A549 (cell line): ENCODE results near the gene KIF21A. TPM values are rescaled to one million over a fixed set of nuclear protein-coding genes. Genes with fewer than 3 reads are reported as not detected.

Experiments used
- ATAC-seq, 2 experiments: fragments of 200-7000 bp in 1 of 2; fragments of >200 bp in 1 of 2; cut with Nextera tagmentation in 1 of 2; cut with Tn5 transposase in 1 of 2; 3 replicates each; pipeline versions ENCODE4 v1.8.0 to v1.9.1; 2018 to 2020; ENCODE audit warnings: mild to moderate bottlenecking in 1 of 2, moderate library complexity in 1 of 2
- CTCF ChIA-PET: fragments of 300-600 bp; sonication (Branson Sonifier 250); formaldehyde crosslinking; extraction: SDS; loops from one replicate; lab custom pipeline; 2021; ENCODE audit warnings: antibody characterized with exemption, inconsistent platforms; lab: Yijun Ruan, JAX
- POLR2A ChIA-PET: fragments of 350-600 bp; formaldehyde crosslinking; extraction: SDS; loops from one replicate; lab custom pipeline; 2021; ENCODE audit warnings: antibody characterized with exemption, inconsistent platforms; lab: Yijun Ruan, JAX
- DNase-seq, 2 experiments: peaks; one replicate each; pipeline versions ENCODE4 v3.0.0 to v3.0.0-alpha.2; 2011 to 2016; ENCODE audit warnings: low read depth in 1 of 2, low spot score in 1 of 2
- FAIRE-seq: peaks from 2 replicates; lab custom pipeline; 2011; peaks lifted over from hg19 to GRCh38; lab: Jason Lieb, UNC
- H3K27ac ChIP-seq, 2 experiments: fragments of >200 bp; sonication (Bioruptor Twin); formaldehyde crosslinking; 3 replicates each; pipeline ENCODE4 v1.5.1; 2016 to 2017
- H3K4me1 ChIP-seq: fragments of >200 bp; sonication (Bioruptor Twin); formaldehyde crosslinking; 3 replicates; pipeline ENCODE4 v1.6.1; 2016
- H3K4me2 ChIP-seq: fragments of >200 bp; sonication (Bioruptor Twin); formaldehyde crosslinking; 3 replicates; pipeline ENCODE4 v1.6.1; 2016
- H3K4me3 ChIP-seq: fragments of >200 bp; sonication (Bioruptor Twin); formaldehyde crosslinking; 3 replicates; pipeline ENCODE4 v1.5.1; 2016
- H3K9me3 ChIP-seq: fragments of >200 bp; sonication (Bioruptor Twin); formaldehyde crosslinking; 3 replicates; pipeline ENCODE4 v1.6.1; 2016
- CBX2 ChIP-seq: fragments of 200-600 bp; sonication (generic); IDR thresholded peaks from 2 replicates; pipeline ENCODE4 v1.6.1; 2016; ENCODE audit warnings: low read depth, mild to moderate bottlenecking, borderline replicate concordance
- CEBPB ChIP-seq, 2 experiments: fragments of >200 bp in 1 of 2; sonication (Bioruptor Twin) in 1 of 2; formaldehyde crosslinking in 1 of 2; IDR thresholded peaks; 2 replicates each; pipeline ENCODE4 v1.6.1; 2012 to 2016
- CHD4 ChIP-seq: fragments of 200-600 bp; sonication (generic); IDR thresholded peaks from 2 replicates; pipeline ENCODE4 v1.6.1; 2016; ENCODE audit warnings: antibody characterized with exemption, mild to moderate bottlenecking, borderline replicate concordance
- CTCF ChIP-seq: fragments of >200 bp; sonication (Bioruptor Twin); formaldehyde crosslinking; IDR thresholded peaks from 3 replicates; pipeline ENCODE4 v1.5.1; 2016
- EHF ChIP-seq: fragments of 250-450 bp; sonication (Bioruptor Pico); IDR thresholded peaks from 2 replicates; pipeline ENCODE4 v1.5.0; 2020; ENCODE audit warnings: mild to moderate bottlenecking
- EHMT2 ChIP-seq: fragments of 200-600 bp; sonication (generic); IDR thresholded peaks from 2 replicates; pipeline ENCODE4 v1.6.1; 2016; ENCODE audit warnings: antibody characterized with exemption, low read depth, mild to moderate bottlenecking, moderate library complexity
- FOSB ChIP-seq: fragments of 250-450 bp; sonication (Bioruptor Pico); IDR thresholded peaks from 2 replicates; pipeline ENCODE4 v1.5.0; 2020; ENCODE audit warnings: mild to moderate bottlenecking, moderate library complexity
- FOSL2 ChIP-seq, 2 experiments: fragments of 450-650 bp in 1 of 2; fragments of >200 bp in 1 of 2; sonication (Bioruptor Twin) in 1 of 2; formaldehyde crosslinking; IDR thresholded peaks; 2 replicates each; pipeline versions ENCODE4 v1.5.0 to v1.6.1; 2016 to 2020; ENCODE audit warnings: mild to moderate bottlenecking in 1 of 2, moderate library complexity in 1 of 2
- HDAC2 ChIP-seq: fragments of 200-600 bp; sonication (generic); IDR thresholded peaks from 2 replicates; pipeline ENCODE4 v1.6.1; 2016
- HES2 ChIP-seq: fragments of >200 bp; sonication (Bioruptor Twin); formaldehyde crosslinking; IDR thresholded peaks from 2 replicates; pipeline ENCODE4 v1.6.1; 2016
- HMGXB4 ChIP-seq: fragments of 250-450 bp; sonication (Bioruptor Pico); IDR thresholded peaks from 2 replicates; pipeline ENCODE4 v1.5.0; 2021; ENCODE audit warnings: mild to moderate bottlenecking, moderate library complexity, borderline replicate concordance
- HOXB13 ChIP-seq: fragments of 250-450 bp; sonication (Bioruptor Pico); IDR thresholded peaks from 2 replicates; pipeline ENCODE4 v1.5.0; 2020; ENCODE audit warnings: low read depth, mild to moderate bottlenecking, moderate library complexity
- HOXB5 ChIP-seq: fragments of 250-450 bp; sonication (Bioruptor Pico); IDR thresholded peaks from 2 replicates; pipeline ENCODE4 v1.5.0; 2020; ENCODE audit warnings: mild to moderate bottlenecking, moderate library complexity
- KDM5A ChIP-seq: fragments of 200-600 bp; sonication (generic); IDR thresholded peaks from 2 replicates; pipeline ENCODE4 v1.6.1; 2016; ENCODE audit warnings: antibody characterized with exemption, mild to moderate bottlenecking
- MAZ ChIP-seq: fragments of 150-350 bp; IDR thresholded peaks from 2 replicates; pipeline ENCODE4 v1.6.1; 2014; ENCODE audit warnings: antibody characterized with exemption, low read depth, low read length, borderline replicate concordance
- PBX3 ChIP-seq: IDR thresholded peaks from 2 replicates; pipeline ENCODE4 v1.6.1; 2012
- POLR2A ChIP-seq: IDR thresholded peaks from 2 replicates; pipeline ENCODE4 v1.6.1; 2012; ENCODE audit warnings: mild to moderate bottlenecking, low read length
- SREBF2 ChIP-seq: fragments of 450-650 bp; IDR thresholded peaks from 2 replicates; pipeline ENCODE4 v1.6.1; 2014; ENCODE audit warnings: mild to moderate bottlenecking, moderate library complexity
- TFCP2L1 ChIP-seq: fragments of 250-450 bp; sonication (Bioruptor Pico); IDR thresholded peaks from 2 replicates; pipeline ENCODE4 v1.5.0; 2021; ENCODE audit warnings: mild to moderate bottlenecking
- TP53 ChIP-seq: fragments of 250-450 bp; sonication (Bioruptor Pico); IDR thresholded peaks from 2 replicates; pipeline ENCODE4 v1.5.0; 2021; ENCODE audit warnings: mild to moderate bottlenecking, moderate library complexity
- USF2 ChIP-seq: fragments of 450-650 bp; IDR thresholded peaks from 2 replicates; pipeline ENCODE4 v1.6.1; 2014; ENCODE audit warnings: antibody characterized with exemption
- ZSCAN20 ChIP-seq: fragments of 250-450 bp; sonication (Bioruptor Pico); IDR thresholded peaks from 2 replicates; pipeline ENCODE4 v1.8.0; 2022; ENCODE audit warnings: mild to moderate bottlenecking, moderate library complexity
- WGBS: methylation state at CpG from one replicate; pipeline ENCODE4 v1.1.6; 2017; ENCODE audit errors: missing lambda C conversion rate; 5-methylcytosine and 5-hydroxymethylcytosine counted together
- polyA plus RNA-seq, 4 experiments: library from polyadenylated mRNA; depleted of rRNA in 3 of 4; stranded (reverse); fragments of >200 nt; fragmentation: RNase III in 1 of 4; extraction: RNeasy Plus Mini Kit Qiagen cat#74134 plus additional on column Dnase treatment in 1 of 4; gene quantifications; 2 replicates in 3 of 4; 3 replicates in 1 of 4; pipeline ENCODE4 v1.2.3, GENCODE V29; 2011 to 2017

KIF21A gene
- polyA plus RNA-seq, 2 of the 4 experiments (the other 2 are of a cell fraction) = 26.0 to 79.0 TPM

GRCh38 chr12:39427360-39427808 lies 15.5 kb downstream of the KIF21A start:
- CTCF ChIA-PET = interaction anchor here (1.2 kb wide), 1 partner anchor 12 kb away, joined by 4 read pairs; no protein-coding TSS in a partner anchor
- peak in 1 of 2 experiments; percentile 25 for DNase-seq
- Histone ChIP-seq H3K4me2 (peak overlapping the region; percentile 42), H3K9me3 (no peaks in the 10 kb centered on the region), H3K27ac (no peak overlapping the region), H3K4me3 (no peak overlapping the region), H3K4me1 (peaks cover 18% of the 10 kb centered on the region)
- POLR2A ChIA-PET = interaction anchor here (2.0 kb wide), 1 partner anchor 16 kb away, joined by 9 read pairs; the partner anchor contains the start of gene KIF21A
- 42% methylated on average over 3 of the region's 3 CpGs for WGBS
- TF ChIP-seq FOSL2 (IDR thresholded peaks at IDR 0.05) (no peak), FOSL2 (CRISPR knock-in tag; IDR thresholded peaks at IDR 0.05) (0 out of 2 replicates have a peak, but pooled peaks have one; percentile 2), EHF (no peak), CHD4 (peak; percentile 31; the same call in 1 of the 2 replicates)
- peak in 1 of 2 experiments; percentile 64; a peak in 4 of 6 replicates for ATAC-seq
- no peak for FAIRE-seq

- 80% methylated on average over 3 of the region's 3 CpGs for WGBS
- H3K27ac ChIP-seq = peak overlapping the region in 1 of 2 experiments; percentile 33; a peak in 1 of 6 replicates
These were observed 16.2 kb downstream of the KIF21A start for GRCh38 chr12:39426636-39427240.

More at GRCh38 chr12:39426636-39427240, 16.2 kb downstream of the KIF21A start:
- FAIRE-seq (no peak), DNase-seq (peak in 1 of 2 experiments; percentile 33), ATAC-seq (peak; percentile 75 to 77; a peak in 5 of 6 replicates)
- no peak overlapping the region for H3K4me3 ChIP-seq
- POLR2A ChIA-PET = interaction anchor here (2.0 kb wide), 1 partner anchor 16 kb away, joined by 9 read pairs; the partner anchor contains the start of gene KIF21A
- no peaks in the 10 kb centered on the region for H3K9me3 ChIP-seq
- CTCF ChIA-PET = no interaction called here
- H3K4me1 ChIP-seq = peaks cover 18% of the 10 kb centered on the region
- peak overlapping the region; percentile 42 for H3K4me2 ChIP-seq
- TF ChIP-seq HMGXB4 (CRISPR knock-in tag) (no peak), FOSB (no peak), PBX3 (no peak), TFCP2L1 (CRISPR knock-in tag) (no peak), ZSCAN20 (CRISPR knock-in tag) (no peak), CEBPB (IDR thresholded peaks at IDR 0.05) (no peak), HOXB5 (no peak), HOXB13 (CRISPR knock-in tag) (no peak), EHMT2 (no peak), USF2 (no peak), SREBF2 (no peak), MAZ (no peak), FOSL2 (IDR thresholded peaks at IDR 0.05) (no peak), FOSL2 (CRISPR knock-in tag; IDR thresholded peaks at IDR 0.05) (no peak), KDM5A (no peak), CBX2 (no peak), HDAC2 (no peak), CTCF (no peak), TP53 (CRISPR knock-in tag) (no peak), POLR2A (no peak), HES2 (no peak)
